Measurements from ENCODE around the gene LRRC42.

LRRC42 gene

GRCh38 chr1:53913352-53914033, 32.7 kb upstream of the LRRC42 start:
- Histone ChIP-seq H3K9ac (ENCODE audit: low read length in 5 of 5) (no peak overlapping the region), H3K36me3 (ENCODE audit: control insufficient read depth in 5 of 5, insufficient read depth in 5 of 5, low read length in 5 of 5) (peaks cover 10 to 25% (median 10%) of the 10 kb centered on the region in 5 donors), H3K9me3 (ENCODE audit: control insufficient read depth in 5 of 5, low read length in 5 of 5) (no peaks in the 10 kb centered on the region), H3K4me3 (ENCODE audit: low read depth in 1 of 5, low read length in 5 of 5) (no peak overlapping the region), H3K27ac (ENCODE audit: low read depth, low read length) (no peak overlapping the region), H3K27me3 (ENCODE audit: control insufficient read depth in 5 of 5, insufficient read depth in 4 of 5, low read length in 5 of 5) (no peaks in the 10 kb centered on the region), H3K4me1 (ENCODE audit: control insufficient read depth in 5 of 5, insufficient read depth in 5 of 5, low read length in 5 of 5) (no peaks in the 10 kb centered on the region)

- Histone ChIP-seq H3K9me3 (ENCODE audit: control insufficient read depth in 5 of 5, low read length in 5 of 5) (no peaks in the 10 kb centered on the region), H3K27ac (ENCODE audit: low read depth, low read length) (no peak overlapping the region), H3K4me1 (ENCODE audit: control insufficient read depth in 5 of 5, insufficient read depth in 5 of 5, low read length in 5 of 5) (no peaks in the 10 kb centered on the region), H3K36me3 (ENCODE audit: control insufficient read depth in 5 of 5, insufficient read depth in 5 of 5, low read length in 5 of 5) (peaks cover 7 to 28% (median 14%) of the 10 kb centered on the region in 5 donors), H3K9ac (ENCODE audit: low read length in 5 of 5) (no peak overlapping the region), H3K4me3 (ENCODE audit: low read depth in 1 of 5, low read length in 5 of 5) (no peak overlapping the region), H3K27me3 (ENCODE audit: control insufficient read depth in 5 of 5, insufficient read depth in 4 of 5, low read length in 5 of 5) (no peaks in the 10 kb centered on the region)
Observed at GRCh38 chr1:53918343-53918742, 27.8 kb upstream of the LRRC42 start.

- Histone ChIP-seq H3K36me3 (ENCODE audit: control insufficient read depth in 5 of 5, insufficient read depth in 5 of 5, low read length in 5 of 5) (peaks cover 8 to 29% (median 19%) of the 10 kb centered on the region in 5 donors), H3K27ac (ENCODE audit: low read depth, low read length) (no peak overlapping the region), H3K9ac (ENCODE audit: low read length in 5 of 5) (no peak overlapping the region), H3K4me3 (ENCODE audit: low read depth in 1 of 5, low read length in 5 of 5) (no peak overlapping the region), H3K27me3 (ENCODE audit: control insufficient read depth in 5 of 5, insufficient read depth in 4 of 5, low read length in 5 of 5) (no peaks in the 10 kb centered on the region), H3K4me1 (ENCODE audit: control insufficient read depth in 5 of 5, insufficient read depth in 5 of 5, low read length in 5 of 5) (no peaks in the 10 kb centered on the region), H3K9me3 (ENCODE audit: control insufficient read depth in 5 of 5, low read length in 5 of 5) (no peaks in the 10 kb centered on the region)
Observed at GRCh38 chr1:53919675-53920066, 26.5 kb upstream of the LRRC42 start.

- peaks cover 0 to 4% (median 0%) of the 10 kb centered on the region in 5 donors for H3K9me3 ChIP-seq (ENCODE audit: control insufficient read depth in 5 of 5, low read length in 5 of 5)
- peaks cover 16 to 38% (median 31%) of the 10 kb centered on the region in 5 donors for H3K36me3 ChIP-seq (ENCODE audit: control insufficient read depth in 5 of 5, insufficient read depth in 5 of 5, low read length in 5 of 5)
- no peak overlapping the region for H3K9ac ChIP-seq (ENCODE audit: low read length in 5 of 5)
- no peak overlapping the region for H3K27ac ChIP-seq (ENCODE audit: low read depth, low read length)
- H3K4me3 ChIP-seq (ENCODE audit: low read depth in 1 of 5, low read length in 5 of 5): no peak overlapping the region
- H3K4me1 ChIP-seq (ENCODE audit: control insufficient read depth in 5 of 5, insufficient read depth in 5 of 5, low read length in 5 of 5): no peaks in the 10 kb centered on the region
- no peaks in the 10 kb centered on the region for H3K27me3 ChIP-seq (ENCODE audit: control insufficient read depth in 5 of 5, insufficient read depth in 4 of 5, low read length in 5 of 5)
Observed at GRCh38 chr1:53927376-53927881, 18.7 kb upstream of the LRRC42 start.

- Histone ChIP-seq H3K36me3 (ENCODE audit: control insufficient read depth in 5 of 5, insufficient read depth in 5 of 5, low read length in 5 of 5) (peaks cover 11 to 30% (median 20%) of the 10 kb centered on the region in 5 donors), H3K27ac (ENCODE audit: low read depth, low read length) (no peak overlapping the region), H3K4me3 (ENCODE audit: low read depth in 1 of 5, low read length in 5 of 5) (no peak overlapping the region), H3K9ac (ENCODE audit: low read length in 5 of 5) (no peak overlapping the region), H3K4me1 (ENCODE audit: control insufficient read depth in 5 of 5, insufficient read depth in 5 of 5, low read length in 5 of 5) (no peaks in the 10 kb centered on the region), H3K9me3 (ENCODE audit: control insufficient read depth in 5 of 5, low read length in 5 of 5) (peaks cover 0 to 8% (median 0%) of the 10 kb centered on the region in 5 donors), H3K27me3 (ENCODE audit: control insufficient read depth in 5 of 5, insufficient read depth in 4 of 5, low read length in 5 of 5) (no peaks in the 10 kb centered on the region)
Observed at GRCh38 chr1:53929246-53929960, 16.7 kb upstream of the LRRC42 start.

- peaks cover 11 to 27% (median 20%) of the 10 kb centered on the region in 5 donors for H3K36me3 ChIP-seq (ENCODE audit: control insufficient read depth in 5 of 5, insufficient read depth in 5 of 5, low read length in 5 of 5)
Observed at GRCh38 chr1:53930932-53931331, 15.2 kb upstream of the LRRC42 start.

GRCh38 chr1:53931523-53931922, 14.6 kb upstream of the LRRC42 start:
- no peak overlapping the region for H3K4me3 ChIP-seq (ENCODE audit: low read depth in 1 of 5, low read length in 5 of 5)
- no peaks in the 10 kb centered on the region for H3K4me1 ChIP-seq (ENCODE audit: control insufficient read depth in 5 of 5, insufficient read depth in 5 of 5, low read length in 5 of 5)
- H3K9ac ChIP-seq (ENCODE audit: low read length in 5 of 5): no peak overlapping the region
- H3K36me3 ChIP-seq (ENCODE audit: control insufficient read depth in 5 of 5, insufficient read depth in 5 of 5, low read length in 5 of 5): peaks cover 11 to 24% (median 20%) of the 10 kb centered on the region in 5 donors
- peaks cover 0 to 13% (median 3%) of the 10 kb centered on the region in 5 donors for H3K9me3 ChIP-seq (ENCODE audit: control insufficient read depth in 5 of 5, low read length in 5 of 5)
- H3K27me3 ChIP-seq (ENCODE audit: control insufficient read depth in 5 of 5, insufficient read depth in 4 of 5, low read length in 5 of 5): no peaks in the 10 kb centered on the region
- H3K27ac ChIP-seq (ENCODE audit: low read depth, low read length): no peak overlapping the region

More at GRCh38 chr1:53930932-53931331, 15.2 kb upstream of the LRRC42 start:
- no peaks in the 10 kb centered on the region for H3K4me1 ChIP-seq (ENCODE audit: control insufficient read depth in 5 of 5, insufficient read depth in 5 of 5, low read length in 5 of 5)
- H3K27me3 ChIP-seq (ENCODE audit: control insufficient read depth in 5 of 5, insufficient read depth in 4 of 5, low read length in 5 of 5): no peaks in the 10 kb centered on the region
- no peak overlapping the region for H3K9ac ChIP-seq (ENCODE audit: low read length in 5 of 5)
- H3K27ac ChIP-seq (ENCODE audit: low read depth, low read length): no peak overlapping the region
- peaks cover 0 to 13% (median 3%) of the 10 kb centered on the region in 5 donors for H3K9me3 ChIP-seq (ENCODE audit: control insufficient read depth in 5 of 5, low read length in 5 of 5)
- H3K4me3 ChIP-seq (ENCODE audit: low read depth in 1 of 5, low read length in 5 of 5): no peak overlapping the region

GRCh38 chr1:53934170-53934765, 11.9 kb upstream of the LRRC42 start:
- peaks cover 3 to 14% (median 6%) of the 10 kb centered on the region in 5 donors for H3K36me3 ChIP-seq (ENCODE audit: control insufficient read depth in 5 of 5, insufficient read depth in 5 of 5, low read length in 5 of 5)
- H3K27ac ChIP-seq (ENCODE audit: low read depth, low read length): no peak overlapping the region
- H3K27me3 ChIP-seq (ENCODE audit: control insufficient read depth in 5 of 5, insufficient read depth in 4 of 5, low read length in 5 of 5): no peaks in the 10 kb centered on the region
- no peak overlapping the region for H3K4me3 ChIP-seq (ENCODE audit: low read depth in 1 of 5, low read length in 5 of 5)
- no peak overlapping the region for H3K9ac ChIP-seq (ENCODE audit: low read length in 5 of 5)
- H3K9me3 ChIP-seq (ENCODE audit: control insufficient read depth in 5 of 5, low read length in 5 of 5): peaks cover 0 to 13% (median 3%) of the 10 kb centered on the region in 5 donors
- no peaks in the 10 kb centered on the region for H3K4me1 ChIP-seq (ENCODE audit: control insufficient read depth in 5 of 5, insufficient read depth in 5 of 5, low read length in 5 of 5)

- H3K27ac ChIP-seq (ENCODE audit: low read depth, low read length): no peak overlapping the region
- no peaks in the 10 kb centered on the region for H3K27me3 ChIP-seq (ENCODE audit: control insufficient read depth in 5 of 5, insufficient read depth in 4 of 5, low read length in 5 of 5)
- no peak overlapping the region for H3K4me3 ChIP-seq (ENCODE audit: low read depth in 1 of 5, low read length in 5 of 5)
- no peak overlapping the region for H3K9ac ChIP-seq (ENCODE audit: low read length in 5 of 5)
- no peaks in the 10 kb centered on the region for H3K4me1 ChIP-seq (ENCODE audit: control insufficient read depth in 5 of 5, insufficient read depth in 5 of 5, low read length in 5 of 5)
- peaks cover 0 to 13% (median 3%) of the 10 kb centered on the region in 5 donors for H3K9me3 ChIP-seq (ENCODE audit: control insufficient read depth in 5 of 5, low read length in 5 of 5)
- H3K36me3 ChIP-seq (ENCODE audit: control insufficient read depth in 5 of 5, insufficient read depth in 5 of 5, low read length in 5 of 5): peaks cover 2 to 10% (median 6%) of the 10 kb centered on the region in 5 donors
Observed at GRCh38 chr1:53936430-53936829, 9.7 kb upstream of the LRRC42 start.

Measured in subcutaneous abdominal adipose tissue (tissue), 5 donors.